B cell (primary cell): ENCODE measurements around the gene TBRG1. TPM values are rescaled to one million over a fixed set of nuclear protein-coding genes. Genes with fewer than 3 reads are reported as not detected.

Experiments used
- ATAC-seq: fragments of 200-7000 bp; cut with Tn5 transposase; one replicate; pipeline ENCODE4 v1.10.0; 2021; ENCODE audit warnings: low read depth, mild to moderate bottlenecking, moderate number of reproducible peaks, moderate library complexity
- CTCF ChIA-PET: fragments of 350-600 bp; sonication (Branson Sonifier 250); formaldehyde crosslinking; loops from one replicate; lab custom pipeline; 2021; ENCODE audit warnings: antibody characterized with exemption, inconsistent platforms; lab: Charles Lee
- POLR2A ChIA-PET: fragments of 350-600 bp; sonication (Branson Sonifier 250); formaldehyde crosslinking; loops from one replicate; lab custom pipeline; 2021; ENCODE audit warnings: antibody characterized with exemption; lab: Charles Lee
- DNase-seq: peaks from one replicate; pipeline ENCODE4 v3.0.0; 2013
- H2AFZ ChIP-seq: 2 replicates; pipeline ENCODE4 v1.6.1; 2012; ENCODE audit warnings: mild to moderate bottlenecking, low read depth, low read length; ENCODE audit not compliant: insufficient read depth, poor library complexity, severe bottlenecking
- H3K27ac ChIP-seq, 2 donors: 1 replicate in 1 of 2; 2 replicates in 1 of 2; pipeline ENCODE4 v1.5.1; 2012 to 2013; ENCODE audit warnings: low read length in 2 of 2, mild to moderate bottlenecking in 2 of 2, moderate library complexity in 1 of 2
- H3K27me3 ChIP-seq, 4 experiments: fragments of 200-600 bp in 1 of 4; sonication (generic) in 1 of 4; replicated peaks in 1 of 4; 1 replicate in 2 of 4; 2 replicates in 2 of 4; pipeline versions ENCODE4 v1.6.1 to v1.7.0; 2013 to 2016; ENCODE audit warnings: low read length in 3 of 4, mild to moderate bottlenecking in 2 of 4, mixed read lengths in 1 of 4, moderate library complexity in 1 of 4; ENCODE audit not compliant: insufficient read depth in 4 of 4, control insufficient read depth in 3 of 4; ENCODE audit errors: control extremely low read depth in 1 of 4
- H3K36me3 ChIP-seq, 2 experiments: replicated peaks in 1 of 2; 1 replicate in 1 of 2; 2 replicates in 1 of 2; pipeline versions ENCODE4 v1.6.1 to v1.7.1; 2013; ENCODE audit warnings: low read length in 1 of 2; ENCODE audit not compliant: insufficient read depth in 2 of 2, control insufficient read depth in 1 of 2; ENCODE audit errors: control extremely low read depth in 1 of 2, extremely low read depth in 1 of 2
- H3K4me1 ChIP-seq, 2 donors: fragments of 200-600 bp in 1 of 2; sonication (generic) in 1 of 2; 1 replicate in 1 of 2; 2 replicates in 1 of 2; pipeline versions ENCODE4 v1.5.1 to v1.6.1; 2013 to 2017; ENCODE audit warnings: low read length in 2 of 2; ENCODE audit not compliant: control insufficient read depth in 2 of 2, insufficient read depth in 2 of 2
- H3K4me2 ChIP-seq: replicated peaks from 2 replicates; pipeline ENCODE3; 2012; ENCODE audit warnings: mild to moderate bottlenecking, low read depth, low read length; ENCODE audit not compliant: poor library complexity, severe bottlenecking
- H3K4me3 ChIP-seq, 5 experiments: fragments of 200-600 bp in 1 of 5; sonication (generic) in 1 of 5; 1 replicate in 3 of 5; 2 replicates in 2 of 5; pipeline versions ENCODE4 v1.5.1 to v1.7.0; 2011 to 2016; ENCODE audit warnings: low read length in 4 of 5, mild to moderate bottlenecking in 4 of 5, low read depth in 2 of 5, control low read depth in 1 of 5, moderate library complexity in 1 of 5; ENCODE audit not compliant: insufficient read depth in 1 of 5; ENCODE audit errors: control extremely low read depth in 1 of 5, extremely low read depth in 1 of 5
- H3K79me2 ChIP-seq: fragments of 200-600 bp; sonication (generic); one replicate; pipeline ENCODE4 v1.6.0; 2016; ENCODE audit warnings: low read length; ENCODE audit not compliant: control insufficient read depth, insufficient read depth
- H3K9ac ChIP-seq: fragments of 200-600 bp; sonication (generic); 2 replicates; pipeline ENCODE4 v1.6.1; 2017; ENCODE audit warnings: mild to moderate bottlenecking, low read length, moderate library complexity
- H3K9me3 ChIP-seq, 3 donors: one replicate each; pipeline versions ENCODE4 v1.6.1 to v1.7.1; 2013; ENCODE audit warnings: low read length in 2 of 3; ENCODE audit not compliant: control insufficient read depth in 2 of 3, insufficient read depth in 1 of 3; ENCODE audit errors: control extremely low read depth in 1 of 3
- H4K20me1 ChIP-seq: 2 replicates; pipeline ENCODE4 v1.6.0; 2012; ENCODE audit warnings: mild to moderate bottlenecking, low read length; ENCODE audit not compliant: insufficient read depth, control insufficient read depth, poor library complexity, severe bottlenecking
- H3K27ac Mint-ChIP-seq: one replicate; pipeline ENCODE4 v1.8.0; 2021; ENCODE audit warnings: mixed read lengths
- H3K27me3 Mint-ChIP-seq: one replicate; pipeline ENCODE4 v1.8.0; 2021; ENCODE audit warnings: mixed read lengths
- H3K4me1 Mint-ChIP-seq: one replicate; pipeline ENCODE4 v1.8.0; 2021; ENCODE audit warnings: mixed read lengths
- H3K4me3 Mint-ChIP-seq: one replicate; pipeline ENCODE4 v1.8.0; 2021; ENCODE audit warnings: mixed read lengths
- H3K9me3 Mint-ChIP-seq: one replicate; pipeline ENCODE4 v1.8.0; 2022; ENCODE audit warnings: mixed read lengths; ENCODE audit not compliant: insufficient read depth
- EZH2 ChIP-seq: IDR thresholded peaks from 2 replicates; pipeline ENCODE4 v1.6.1; 2012; ENCODE audit warnings: borderline replicate concordance, low read depth, mild to moderate bottlenecking, moderate library complexity, low read length; ENCODE audit not compliant: insufficient read depth, poor library complexity, severe bottlenecking
- WGBS: methylation state at CpG from one replicate; pipeline ENCODE4 v1.1.5; 2013; ENCODE audit warnings: missing lambda C conversion rate; ENCODE audit not compliant: insufficient coverage; 5-methylcytosine and 5-hydroxymethylcytosine counted together
- intact Hi-C: fragments of 100-400 bp; cut with micrococcal nuclease; formaldehyde crosslinking; loops from one replicate; pipeline ENCODE4 v1.10.0; 2022
- polyA plus RNA-seq: library from polyadenylated mRNA; depleted of rRNA; stranded (reverse); fragments of >200 nt; gene quantifications from 2 replicates; pipeline ENCODE4 v1.2.3, GENCODE V29; 2012
- total RNA-seq, 2 donors: library from RNA; stranded (reverse); fragments of 120-200 nt in 1 of 2; gene quantifications; 1 replicate in 1 of 2; 2 replicates in 1 of 2; pipeline versions ENCODE4 v1.2.3 to v1.2.4, GENCODE V29; 2013 to 2022
- TF ChIP-seq, protein P1 (sequence below): fragments of 200-600 bp; IDR thresholded peaks from one replicate; pipeline ENCODE4 v1.8.0; 2022; ENCODE audit warnings: antibody characterized with exemption, mild to moderate bottlenecking

Gene TBRG1
- total and polyA plus RNA-seq, 2 donors (not counting 1 experiment from before 2014, with no cell fraction given), result 68.2 to 71.5 TPM

DNA sequence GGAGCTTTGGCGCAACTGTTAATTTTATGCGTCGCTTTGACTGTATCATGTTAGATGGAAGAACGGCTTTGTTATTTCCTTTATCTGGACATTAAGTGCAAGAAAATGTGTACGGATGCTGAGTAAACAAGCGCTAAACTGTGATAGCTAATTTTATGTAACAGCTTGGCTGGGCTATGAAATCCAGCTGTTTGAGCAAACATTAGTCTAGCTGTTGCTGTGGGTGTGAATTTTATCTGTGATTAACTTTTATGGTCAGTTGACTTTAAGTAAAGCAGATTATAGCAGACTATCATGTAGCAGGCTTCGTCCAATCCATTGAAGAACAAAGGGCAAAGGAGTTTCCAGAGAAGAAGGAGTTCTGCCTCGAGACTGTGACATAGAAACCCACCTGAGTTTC lies 38.9 kb upstream of the TBRG1 start:
- H3K4me2 ChIP-seq, result no peak overlapping the region
- ATAC-seq (no peak), DNase-seq (no peak)
- no peak overlapping the region for H3K4me3 ChIP-seq
- no peaks in the 10 kb centered on the region for H3K9me3 ChIP-seq
- no peaks in the 10 kb centered on the region for H3K36me3 ChIP-seq
- CTCF ChIA-PET, result interaction anchor here (2.1 to 5.8 kb wide), 3 partner anchors 475 to 514 kb away, joined by 5 to 95 read pairs (median 10); no protein-coding TSS in a partner anchor
- no peak overlapping the region for H2AFZ ChIP-seq
- Mint-ChIP-seq H3K27ac (no peak overlapping the region), H3K4me1 (no peaks in the 10 kb centered on the region), H3K9me3 (no peaks in the 10 kb centered on the region), H3K4me3 (no peak overlapping the region), H3K27me3 (peaks cover 21% of the 10 kb centered on the region)
- intact Hi-C loops, result no loop called here
- no peak overlapping the region for H3K9ac ChIP-seq
- no peak for TF ChIP-seq EZH2
- TF ChIP-seq, protein P1, sequence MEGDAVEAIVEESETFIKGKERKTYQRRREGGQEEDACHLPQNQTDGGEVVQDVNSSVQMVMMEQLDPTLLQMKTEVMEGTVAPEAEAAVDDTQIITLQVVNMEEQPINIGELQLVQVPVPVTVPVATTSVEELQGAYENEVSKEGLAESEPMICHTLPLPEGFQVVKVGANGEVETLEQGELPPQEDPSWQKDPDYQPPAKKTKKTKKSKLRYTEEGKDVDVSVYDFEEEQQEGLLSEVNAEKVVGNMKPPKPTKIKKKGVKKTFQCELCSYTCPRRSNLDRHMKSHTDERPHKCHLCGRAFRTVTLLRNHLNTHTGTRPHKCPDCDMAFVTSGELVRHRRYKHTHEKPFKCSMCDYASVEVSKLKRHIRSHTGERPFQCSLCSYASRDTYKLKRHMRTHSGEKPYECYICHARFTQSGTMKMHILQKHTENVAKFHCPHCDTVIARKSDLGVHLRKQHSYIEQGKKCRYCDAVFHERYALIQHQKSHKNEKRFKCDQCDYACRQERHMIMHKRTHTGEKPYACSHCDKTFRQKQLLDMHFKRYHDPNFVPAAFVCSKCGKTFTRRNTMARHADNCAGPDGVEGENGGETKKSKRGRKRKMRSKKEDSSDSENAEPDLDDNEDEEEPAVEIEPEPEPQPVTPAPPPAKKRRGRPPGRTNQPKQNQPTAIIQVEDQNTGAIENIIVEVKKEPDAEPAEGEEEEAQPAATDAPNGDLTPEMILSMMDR, result no peak
- no peaks in the 10 kb centered on the region for H3K27me3 ChIP-seq
- WGBS, result 94% methylated on average over 8 of the region's 8 CpGs
- H3K4me1 ChIP-seq, result no peaks in the 10 kb centered on the region
- H3K27ac ChIP-seq, result no peak overlapping the region
- no peaks in the 10 kb centered on the region for H4K20me1 ChIP-seq
- POLR2A ChIA-PET, result no interaction called here
- no peaks in the 10 kb centered on the region for H3K79me2 ChIP-seq

DNA sequence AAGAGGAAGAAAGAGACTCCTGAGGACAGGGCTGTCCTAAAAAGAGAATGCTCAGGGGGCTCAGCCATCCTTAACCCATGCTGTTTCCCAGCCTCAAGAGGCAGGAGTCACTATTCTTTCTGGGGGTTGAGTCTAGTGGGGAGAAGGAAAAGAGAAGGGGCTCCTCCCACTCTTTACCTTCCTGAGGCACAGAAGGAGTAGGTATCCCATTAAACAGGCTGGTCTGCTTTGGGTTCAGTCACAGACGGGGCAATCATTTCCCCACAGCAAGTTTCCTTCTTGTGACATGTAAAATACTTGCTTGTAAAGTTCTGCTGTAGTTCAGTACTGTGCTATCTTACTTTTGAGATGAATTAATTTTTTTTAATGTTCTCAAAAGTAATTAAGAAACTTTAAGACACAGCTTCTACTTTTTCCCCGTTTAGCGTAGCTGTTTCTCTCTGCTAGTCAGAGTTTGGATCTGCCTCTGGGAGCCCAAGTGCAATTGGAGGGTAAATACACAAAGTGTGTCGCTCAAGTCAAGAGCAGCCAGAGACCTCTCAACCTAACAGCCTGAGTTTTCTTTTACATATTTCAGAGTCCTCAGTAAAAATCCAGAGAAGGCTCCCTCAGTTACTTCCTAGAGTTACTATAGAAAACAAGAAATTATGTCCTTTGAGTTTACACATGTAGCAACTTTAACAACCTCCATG lies 37.8 kb upstream of the TBRG1 start:
- DNase-seq, result no peak
- Histone ChIP-seq H3K4me2 (no peak overlapping the region), H3K9me3 (no peaks in the 10 kb centered on the region), H3K27me3 (no peaks in the 10 kb centered on the region), H2AFZ (peak overlapping the region; percentile 28), H3K4me1 (no peaks in the 10 kb centered on the region), H3K4me3 (no peak overlapping the region), H3K79me2 (no peaks in the 10 kb centered on the region), H4K20me1 (no peaks in the 10 kb centered on the region), H3K36me3 (no peaks in the 10 kb centered on the region), H3K9ac (no peak overlapping the region), H3K27ac (no peak overlapping the region)
- Mint-ChIP-seq H3K4me1 (no peaks in the 10 kb centered on the region), H3K4me3 (no peak overlapping the region), H3K27me3 (peaks cover 23% of the 10 kb centered on the region), H3K9me3 (no peaks in the 10 kb centered on the region), H3K27ac (no peak overlapping the region)
- WGBS, result no CpG with 5 or more reads among the region's 4 CpGs
- TF ChIP-seq EZH2, result no peak
- TF ChIP-seq, protein P1, result no peak
- ChIA-PET CTCF (interaction anchor here (1.0 to 5.8 kb wide), 10 partner anchors 9 to 520 kb away, joined by 3 to 95 read pairs (median 5); no protein-coding TSS in a partner anchor), POLR2A (no interaction called here)
- no peak for ATAC-seq
- intact Hi-C loops, result loop anchor here (5.0 kb wide), 1 partner anchor 183 kb away; no protein-coding TSS in a partner anchor
